B cell (primary cell): ENCODE measurements around the gene CLIC6. TPM values are rescaled to one million over a fixed set of nuclear protein-coding genes. Genes with fewer than 3 reads are reported as not detected.

ENCODE experiments used
- ATAC-seq: fragments of 200-7000 bp; cut with Tn5 transposase; one replicate; pipeline ENCODE4 v1.10.0; 2021; ENCODE audit warnings: low read depth, mild to moderate bottlenecking, moderate number of reproducible peaks, moderate library complexity
- CTCF ChIA-PET: fragments of 350-600 bp; sonication (Branson Sonifier 250); formaldehyde crosslinking; loops from one replicate; lab custom pipeline; 2021; ENCODE audit warnings: antibody characterized with exemption, inconsistent platforms; lab: Charles Lee
- POLR2A ChIA-PET: fragments of 350-600 bp; sonication (Branson Sonifier 250); formaldehyde crosslinking; loops from one replicate; lab custom pipeline; 2021; ENCODE audit warnings: antibody characterized with exemption; lab: Charles Lee
- DNase-seq: peaks from one replicate; pipeline ENCODE4 v3.0.0; 2013
- H2AFZ ChIP-seq: 2 replicates; pipeline ENCODE4 v1.6.1; 2012; ENCODE audit warnings: mild to moderate bottlenecking, low read depth, low read length; ENCODE audit not compliant: insufficient read depth, poor library complexity, severe bottlenecking
- H3K27ac ChIP-seq, 2 donors: 1 replicate in 1 of 2; 2 replicates in 1 of 2; pipeline ENCODE4 v1.5.1; 2012 to 2013; ENCODE audit warnings: low read length in 2 of 2, mild to moderate bottlenecking in 2 of 2, moderate library complexity in 1 of 2
- H3K27me3 ChIP-seq, 4 experiments: fragments of 200-600 bp in 1 of 4; sonication (generic) in 1 of 4; replicated peaks in 1 of 4; 1 replicate in 2 of 4; 2 replicates in 2 of 4; pipeline versions ENCODE4 v1.6.1 to v1.7.0; 2013 to 2016; ENCODE audit warnings: low read length in 3 of 4, mild to moderate bottlenecking in 2 of 4, mixed read lengths in 1 of 4, moderate library complexity in 1 of 4; ENCODE audit not compliant: insufficient read depth in 4 of 4, control insufficient read depth in 3 of 4; ENCODE audit errors: control extremely low read depth in 1 of 4
- H3K36me3 ChIP-seq, 2 experiments: replicated peaks in 1 of 2; 1 replicate in 1 of 2; 2 replicates in 1 of 2; pipeline versions ENCODE4 v1.6.1 to v1.7.1; 2013; ENCODE audit warnings: low read length in 1 of 2; ENCODE audit not compliant: insufficient read depth in 2 of 2, control insufficient read depth in 1 of 2; ENCODE audit errors: control extremely low read depth in 1 of 2, extremely low read depth in 1 of 2
- H3K4me1 ChIP-seq, 2 donors: fragments of 200-600 bp in 1 of 2; sonication (generic) in 1 of 2; 1 replicate in 1 of 2; 2 replicates in 1 of 2; pipeline versions ENCODE4 v1.5.1 to v1.6.1; 2013 to 2017; ENCODE audit warnings: low read length in 2 of 2; ENCODE audit not compliant: control insufficient read depth in 2 of 2, insufficient read depth in 2 of 2
- H3K4me2 ChIP-seq: replicated peaks from 2 replicates; pipeline ENCODE3; 2012; ENCODE audit warnings: mild to moderate bottlenecking, low read depth, low read length; ENCODE audit not compliant: poor library complexity, severe bottlenecking
- H3K4me3 ChIP-seq, 5 experiments: fragments of 200-600 bp in 1 of 5; sonication (generic) in 1 of 5; 1 replicate in 3 of 5; 2 replicates in 2 of 5; pipeline versions ENCODE4 v1.5.1 to v1.7.0; 2011 to 2016; ENCODE audit warnings: low read length in 4 of 5, mild to moderate bottlenecking in 4 of 5, low read depth in 2 of 5, control low read depth in 1 of 5, moderate library complexity in 1 of 5; ENCODE audit not compliant: insufficient read depth in 1 of 5; ENCODE audit errors: control extremely low read depth in 1 of 5, extremely low read depth in 1 of 5
- H3K79me2 ChIP-seq: fragments of 200-600 bp; sonication (generic); one replicate; pipeline ENCODE4 v1.6.0; 2016; ENCODE audit warnings: low read length; ENCODE audit not compliant: control insufficient read depth, insufficient read depth
- H3K9ac ChIP-seq: fragments of 200-600 bp; sonication (generic); 2 replicates; pipeline ENCODE4 v1.6.1; 2017; ENCODE audit warnings: mild to moderate bottlenecking, low read length, moderate library complexity
- H3K9me3 ChIP-seq, 3 donors: one replicate each; pipeline versions ENCODE4 v1.6.1 to v1.7.1; 2013; ENCODE audit warnings: low read length in 2 of 3; ENCODE audit not compliant: control insufficient read depth in 2 of 3, insufficient read depth in 1 of 3; ENCODE audit errors: control extremely low read depth in 1 of 3
- H4K20me1 ChIP-seq: 2 replicates; pipeline ENCODE4 v1.6.0; 2012; ENCODE audit warnings: mild to moderate bottlenecking, low read length; ENCODE audit not compliant: insufficient read depth, control insufficient read depth, poor library complexity, severe bottlenecking
- H3K27ac Mint-ChIP-seq: one replicate; pipeline ENCODE4 v1.8.0; 2021; ENCODE audit warnings: mixed read lengths
- H3K27me3 Mint-ChIP-seq: one replicate; pipeline ENCODE4 v1.8.0; 2021; ENCODE audit warnings: mixed read lengths
- H3K4me1 Mint-ChIP-seq: one replicate; pipeline ENCODE4 v1.8.0; 2021; ENCODE audit warnings: mixed read lengths
- H3K4me3 Mint-ChIP-seq: one replicate; pipeline ENCODE4 v1.8.0; 2021; ENCODE audit warnings: mixed read lengths
- H3K9me3 Mint-ChIP-seq: one replicate; pipeline ENCODE4 v1.8.0; 2022; ENCODE audit warnings: mixed read lengths; ENCODE audit not compliant: insufficient read depth
- CTCF ChIP-seq: fragments of 200-600 bp; IDR thresholded peaks from one replicate; pipeline ENCODE4 v1.8.0; 2022; ENCODE audit warnings: antibody characterized with exemption, mild to moderate bottlenecking
- EZH2 ChIP-seq: IDR thresholded peaks from 2 replicates; pipeline ENCODE4 v1.6.1; 2012; ENCODE audit warnings: borderline replicate concordance, low read depth, mild to moderate bottlenecking, moderate library complexity, low read length; ENCODE audit not compliant: insufficient read depth, poor library complexity, severe bottlenecking
- WGBS: methylation state at CpG from one replicate; pipeline ENCODE4 v1.1.5; 2013; ENCODE audit warnings: missing lambda C conversion rate; ENCODE audit not compliant: insufficient coverage; 5-methylcytosine and 5-hydroxymethylcytosine counted together
- intact Hi-C: fragments of 100-400 bp; cut with micrococcal nuclease; formaldehyde crosslinking; loops from one replicate; pipeline ENCODE4 v1.10.0; 2022
- polyA plus RNA-seq: library from polyadenylated mRNA; depleted of rRNA; stranded (reverse); fragments of >200 nt; gene quantifications from 2 replicates; pipeline ENCODE4 v1.2.3, GENCODE V29; 2012
- total RNA-seq, 2 donors: library from RNA; stranded (reverse); fragments of 120-200 nt in 1 of 2; gene quantifications; 1 replicate in 1 of 2; 2 replicates in 1 of 2; pipeline versions ENCODE4 v1.2.3 to v1.2.4, GENCODE V29; 2013 to 2022

Gene CLIC6
- total and polyA plus RNA-seq, 2 donors (not counting 1 experiment from before 2014, with no cell fraction given): 0.01 to 0.07 TPM

- ATAC-seq (no peak), DNase-seq (no peak)
- ChIA-PET POLR2A (no interaction called here), CTCF (interaction anchor here (1.5 kb wide), 1 partner anchor 10 kb away, joined by 5 read pairs; no protein-coding TSS in a partner anchor)
- Histone ChIP-seq H3K4me2 (no peak overlapping the region), H3K27me3 (peaks cover 0 to 5% (median 0%) of the 10 kb centered on the region in 4 experiments), H3K4me3 (no peak overlapping the region), H4K20me1 (no peaks in the 10 kb centered on the region), H3K9ac (no peak overlapping the region), H3K36me3 (no peaks in the 10 kb centered on the region), H2AFZ (no peak overlapping the region), H3K4me1 (peaks cover 7% of the 10 kb centered on the region in 2 donors), H3K79me2 (no peaks in the 10 kb centered on the region), H3K27ac (no peak overlapping the region), H3K9me3 (no peaks in the 10 kb centered on the region)
- peaks cover 7% of the 10 kb centered on the region for H3K4me1 Mint-ChIP-seq
- H3K27ac Mint-ChIP-seq: no peak overlapping the region
- 96% methylated on average over 10 of the region's 12 CpGs for WGBS
- H3K9me3 Mint-ChIP-seq: no peaks in the 10 kb centered on the region
- TF ChIP-seq CTCF (no peak), EZH2 (no peak)
- intact Hi-C loops: no loop called here
- H3K4me3 Mint-ChIP-seq: no peak overlapping the region
- H3K27me3 Mint-ChIP-seq: peaks cover 12% of the 10 kb centered on the region
Observed at GRCh38 chr21:34703571-34703970, 34.8 kb downstream of the CLIC6 start.

- ChIA-PET CTCF (interaction anchor here (1.5 kb wide), 1 partner anchor 11 kb away, joined by 5 read pairs; no protein-coding TSS in a partner anchor), POLR2A (no interaction called here)
- Histone ChIP-seq H3K27ac (no peak overlapping the region), H3K4me2 (no peak overlapping the region), H3K4me1 (peaks cover 7% of the 10 kb centered on the region in 2 donors), H3K36me3 (no peaks in the 10 kb centered on the region), H3K27me3 (peaks cover 0 to 5% (median 0%) of the 10 kb centered on the region in 4 experiments), H3K9me3 (no peaks in the 10 kb centered on the region), H4K20me1 (no peaks in the 10 kb centered on the region), H3K9ac (no peak overlapping the region), H2AFZ (no peak overlapping the region), H3K79me2 (no peaks in the 10 kb centered on the region), H3K4me3 (no peak overlapping the region)
- Mint-ChIP-seq H3K9me3 (no peaks in the 10 kb centered on the region), H3K4me1 (peaks cover 7% of the 10 kb centered on the region), H3K27ac (no peak overlapping the region), H3K4me3 (no peak overlapping the region), H3K27me3 (peaks cover 12% of the 10 kb centered on the region)
- TF ChIP-seq CTCF (no peak), EZH2 (no peak)
- DNase-seq (no peak), ATAC-seq (no peak)
- intact Hi-C loops: no loop called here
- WGBS: 92% methylated on average over 4 of the region's 7 CpGs
Observed at GRCh38 chr21:34704119-34704518, 35.3 kb downstream of the CLIC6 start.
